GM23338 (cell line): Measurements from ENCODE around the gene CEND1. TPM values are rescaled to one million over a fixed set of nuclear protein-coding genes. Genes with fewer than 3 reads are reported as not detected.

Experiments
- ATAC-seq: fragments of 200-7000 bp; cut with Tn5 transposase; 3 replicates; pipeline ENCODE4 v1.9.1; 2020
- DNase-seq: peaks from one replicate; pipeline ENCODE4 v3.0.0-alpha.2; 2015; ENCODE audit warnings: low spot score
- H2AFZ ChIP-seq: fragments of 200-600 bp; sonication (generic); 2 replicates; pipeline ENCODE4 v1.8.0; 2016; ENCODE audit warnings: antibody characterized with exemption, mild to moderate bottlenecking, moderate library complexity
- H3F3A ChIP-seq: fragments of 200-600 bp; sonication (generic); replicated peaks from 2 replicates; pipeline ENCODE4 v1.8.0; 2017; ENCODE audit warnings: antibody characterized with exemption, mixed run types, low read depth
- H3K27ac ChIP-seq: fragments of 200-600 bp; sonication (generic); 2 replicates; pipeline ENCODE4 v1.6.1; 2016; ENCODE audit warnings: low read depth
- H3K27me3 ChIP-seq: fragments of 200-600 bp; sonication (generic); 2 replicates; pipeline ENCODE4 v1.8.0; 2016; ENCODE audit warnings: mild to moderate bottlenecking, mixed run types, moderate library complexity; ENCODE audit not compliant: insufficient read depth
- H3K36me3 ChIP-seq: fragments of 200-600 bp; sonication (generic); 2 replicates; pipeline ENCODE4 v1.8.0; 2016; ENCODE audit warnings: mild to moderate bottlenecking; ENCODE audit not compliant: insufficient read depth
- H3K4me1 ChIP-seq: fragments of 200-600 bp; sonication (generic); 2 replicates; pipeline ENCODE4 v1.8.0; 2016; ENCODE audit warnings: mild to moderate bottlenecking, moderate library complexity; ENCODE audit not compliant: insufficient read depth
- H3K4me2 ChIP-seq: fragments of 200-600 bp; sonication (generic); 2 replicates; pipeline ENCODE4 v1.7.1; 2017; ENCODE audit warnings: mixed run types
- H3K4me3 ChIP-seq: fragments of 200-600 bp; sonication (generic); 2 replicates; pipeline ENCODE4 v1.6.1; 2016; ENCODE audit warnings: mixed run types
- H3K79me2 ChIP-seq: fragments of 200-600 bp; sonication (generic); replicated peaks from 2 replicates; pipeline ENCODE4 v1.8.0; 2017; ENCODE audit warnings: mild to moderate bottlenecking; ENCODE audit not compliant: insufficient read depth
- H3K9me2 ChIP-seq: fragments of 200-600 bp; sonication (generic); 2 replicates; pipeline ENCODE4 v1.8.0; 2017; ENCODE audit not compliant: insufficient read depth
- H4K20me1 ChIP-seq: fragments of 200-600 bp; sonication (generic); replicated peaks from 2 replicates; pipeline ENCODE4 v1.8.0; 2017; ENCODE audit warnings: mild to moderate bottlenecking; ENCODE audit not compliant: insufficient read depth
- H3K27ac Mint-ChIP-seq: 2 replicates; pipeline ENCODE4 v1.8.0; 2020; ENCODE audit warnings: inconsistent platforms, mild to moderate bottlenecking, moderate library complexity, mixed read lengths
- H3K27me3 Mint-ChIP-seq: 3 replicates; pipeline ENCODE4 v1.8.0; 2022; ENCODE audit warnings: low read depth, mild to moderate bottlenecking, moderate library complexity, mixed read lengths, inconsistent platforms; ENCODE audit not compliant: insufficient read depth, poor library complexity
- H3K36me3 Mint-ChIP-seq: 3 replicates; pipeline ENCODE4 v1.8.0; 2021; ENCODE audit warnings: low read depth, mild to moderate bottlenecking, inconsistent platforms, moderate library complexity, mixed read lengths
- H3K4me1 Mint-ChIP-seq: 3 replicates; pipeline ENCODE4 v1.8.0; 2020; ENCODE audit warnings: mild to moderate bottlenecking, inconsistent platforms, mixed read lengths
- H3K4me3 Mint-ChIP-seq: 3 replicates; pipeline ENCODE4 v1.8.0; 2021; ENCODE audit warnings: moderate library complexity, mild to moderate bottlenecking, inconsistent platforms, mixed read lengths
- H3K9me3 Mint-ChIP-seq: 3 replicates; pipeline ENCODE4 v1.8.0; 2020; ENCODE audit warnings: moderate library complexity, mild to moderate bottlenecking, inconsistent platforms, mixed read lengths
- CREB1 ChIP-seq: fragments of 250-450 bp; sonication (Bioruptor Pico); IDR thresholded peaks from 2 replicates; pipeline ENCODE4 v1.5.0; 2020; ENCODE audit warnings: low read depth, mild to moderate bottlenecking, moderate library complexity
- EZH2 ChIP-seq: fragments of 200-600 bp; sonication (generic); IDR thresholded peaks from one replicate; pipeline ENCODE4 v1.8.0; 2017; ENCODE audit warnings: antibody characterized with exemption, mild to moderate bottlenecking, low read depth; ENCODE audit not compliant: unreplicated experiment
- EZH2phosphoT487 ChIP-seq: fragments of 200-600 bp; sonication (generic); IDR thresholded peaks from one replicate; pipeline ENCODE4 v1.8.1; 2018; ENCODE audit warnings: antibody characterized with exemption; ENCODE audit not compliant: unreplicated experiment
- JUNB ChIP-seq: IDR thresholded peaks from one replicate; pipeline ENCODE4 v1.6.1; 2016; ENCODE audit warnings: antibody characterized with exemption; ENCODE audit not compliant: unreplicated experiment
- NANOG ChIP-seq: IDR thresholded peaks from 2 replicates; pipeline ENCODE4 v1.6.1; 2016; ENCODE audit warnings: antibody characterized with exemption, borderline replicate concordance
- POLR2AphosphoS5 ChIP-seq: IDR thresholded peaks from 2 replicates; pipeline ENCODE4 v1.6.1; 2016; ENCODE audit warnings: antibody characterized with exemption, low read depth
- STAT1 ChIP-seq: IDR thresholded peaks from one replicate; pipeline ENCODE4 v1.6.1; 2016; ENCODE audit warnings: antibody characterized with exemption; ENCODE audit not compliant: unreplicated experiment
- ZNF114 ChIP-seq: fragments of 250-450 bp; sonication (Bioruptor Pico); IDR thresholded peaks from 2 replicates; pipeline ENCODE4 v1.5.0; 2020; ENCODE audit warnings: mild to moderate bottlenecking, moderate library complexity
- polyA plus RNA-seq: library from polyadenylated mRNA; unstranded; fragments of >200 nt; fragmentation: Nextera tagmentation; extraction: Ambion mirVana; gene quantifications from 2 replicates; pipeline ENCODE4 v1.2.1, GENCODE V29; 2016
- total RNA-seq: library from RNA; depleted of rRNA; stranded (reverse); fragments of >200 nt; shearing (Covaris generic); gene quantifications from 2 replicates; pipeline ENCODE4 v1.2.3, GENCODE V29; 2014
- TF ChIP-seq, protein P1 (sequence below), 2 experiments: fragments of 200-600 bp in 1 of 2; sonication (generic) in 1 of 2; conservative IDR thresholded peaks; 2 replicates each; pipeline versions ENCODE4 v1.5.1 to v1.6.1; 2016 to 2017; ENCODE audit warnings: antibody characterized with exemption in 2 of 2, low read depth in 2 of 2, mild to moderate bottlenecking in 2 of 2, moderate library complexity in 1 of 2
- TF ChIP-seq, protein P2 (sequence below): fragments of 250-450 bp; sonication (Bioruptor Pico); IDR thresholded peaks from 2 replicates; pipeline ENCODE4 v1.5.0; 2020; ENCODE audit warnings: mild to moderate bottlenecking, moderate library complexity
- TF ChIP-seq, protein P3 (sequence below): IDR thresholded peaks from one replicate; pipeline ENCODE4 v1.6.1; 2018; ENCODE audit warnings: antibody characterized with exemption; ENCODE audit not compliant: unreplicated experiment

The CEND1 gene
- total and polyA plus RNA-seq, 2 experiments from 2014 or later, result 4.8 to 5.5 TPM

DNA sequence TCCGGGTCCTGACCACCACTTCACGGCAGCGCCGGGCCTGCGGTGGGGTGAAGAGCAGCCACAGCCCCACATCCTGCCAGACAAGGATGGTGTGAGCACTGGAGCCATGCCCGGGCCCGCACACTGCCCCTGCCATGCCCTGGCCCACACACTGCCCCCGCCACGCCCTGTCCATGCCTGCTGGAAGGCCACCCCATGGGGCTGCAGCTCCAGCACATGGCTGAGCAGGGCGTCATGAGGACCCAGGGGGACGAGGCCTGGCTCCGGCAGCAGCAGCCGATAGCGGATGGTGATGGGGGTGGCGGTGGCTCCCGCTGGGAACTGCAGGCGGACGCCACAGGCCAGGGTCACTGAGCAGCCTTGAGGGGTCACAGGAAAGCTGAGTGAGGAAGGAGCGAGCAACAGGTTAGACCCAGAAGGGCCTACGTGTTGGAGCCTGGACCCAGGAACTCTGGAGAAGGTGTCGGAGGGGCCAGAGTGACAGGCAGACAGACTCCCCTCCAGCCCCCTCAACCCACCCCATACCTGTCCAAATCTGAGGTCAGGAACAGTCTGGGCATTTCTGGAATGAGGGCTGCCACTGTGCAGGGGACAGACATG is 12.2 kb upstream of the CEND1 start:
- DNase-seq (no peak), ATAC-seq (no peak)
- Histone ChIP-seq H3K27me3 (no peaks in the 10 kb centered on the region), H3F3A (peaks cover 25% of the 10 kb centered on the region; the same call in 1 of the 2 replicates), H3K9me2 (no peaks in the 10 kb centered on the region), H2AFZ (no peak overlapping the region), H3K4me1 (peaks cover 7% of the 10 kb centered on the region; the same call in 1 of the 2 replicates), H4K20me1 (no peaks in the 10 kb centered on the region), H3K27ac (no peak overlapping the region), H3K79me2 (no peaks in the 10 kb centered on the region), H3K4me2 (no peak overlapping the region), H3K4me3 (no peak overlapping the region), H3K36me3 (no peaks in the 10 kb centered on the region)
- TF ChIP-seq ZNF114 (CRISPR knock-in tag) (no peak), JUNB (no peak), CREB1 (CRISPR knock-in tag) (no peak), STAT1 (no peak), EZH2phosphoT487 (no peak), POLR2AphosphoS5 (no peak), NANOG (no peak), EZH2 (no peak)
- TF ChIP-seq, protein P1, sequence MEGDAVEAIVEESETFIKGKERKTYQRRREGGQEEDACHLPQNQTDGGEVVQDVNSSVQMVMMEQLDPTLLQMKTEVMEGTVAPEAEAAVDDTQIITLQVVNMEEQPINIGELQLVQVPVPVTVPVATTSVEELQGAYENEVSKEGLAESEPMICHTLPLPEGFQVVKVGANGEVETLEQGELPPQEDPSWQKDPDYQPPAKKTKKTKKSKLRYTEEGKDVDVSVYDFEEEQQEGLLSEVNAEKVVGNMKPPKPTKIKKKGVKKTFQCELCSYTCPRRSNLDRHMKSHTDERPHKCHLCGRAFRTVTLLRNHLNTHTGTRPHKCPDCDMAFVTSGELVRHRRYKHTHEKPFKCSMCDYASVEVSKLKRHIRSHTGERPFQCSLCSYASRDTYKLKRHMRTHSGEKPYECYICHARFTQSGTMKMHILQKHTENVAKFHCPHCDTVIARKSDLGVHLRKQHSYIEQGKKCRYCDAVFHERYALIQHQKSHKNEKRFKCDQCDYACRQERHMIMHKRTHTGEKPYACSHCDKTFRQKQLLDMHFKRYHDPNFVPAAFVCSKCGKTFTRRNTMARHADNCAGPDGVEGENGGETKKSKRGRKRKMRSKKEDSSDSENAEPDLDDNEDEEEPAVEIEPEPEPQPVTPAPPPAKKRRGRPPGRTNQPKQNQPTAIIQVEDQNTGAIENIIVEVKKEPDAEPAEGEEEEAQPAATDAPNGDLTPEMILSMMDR (conservative IDR thresholded peaks at IDR 0.05; ENCODE audit: low read depth in 2 of 2), result no peak
- TF ChIP-seq, protein P2, sequence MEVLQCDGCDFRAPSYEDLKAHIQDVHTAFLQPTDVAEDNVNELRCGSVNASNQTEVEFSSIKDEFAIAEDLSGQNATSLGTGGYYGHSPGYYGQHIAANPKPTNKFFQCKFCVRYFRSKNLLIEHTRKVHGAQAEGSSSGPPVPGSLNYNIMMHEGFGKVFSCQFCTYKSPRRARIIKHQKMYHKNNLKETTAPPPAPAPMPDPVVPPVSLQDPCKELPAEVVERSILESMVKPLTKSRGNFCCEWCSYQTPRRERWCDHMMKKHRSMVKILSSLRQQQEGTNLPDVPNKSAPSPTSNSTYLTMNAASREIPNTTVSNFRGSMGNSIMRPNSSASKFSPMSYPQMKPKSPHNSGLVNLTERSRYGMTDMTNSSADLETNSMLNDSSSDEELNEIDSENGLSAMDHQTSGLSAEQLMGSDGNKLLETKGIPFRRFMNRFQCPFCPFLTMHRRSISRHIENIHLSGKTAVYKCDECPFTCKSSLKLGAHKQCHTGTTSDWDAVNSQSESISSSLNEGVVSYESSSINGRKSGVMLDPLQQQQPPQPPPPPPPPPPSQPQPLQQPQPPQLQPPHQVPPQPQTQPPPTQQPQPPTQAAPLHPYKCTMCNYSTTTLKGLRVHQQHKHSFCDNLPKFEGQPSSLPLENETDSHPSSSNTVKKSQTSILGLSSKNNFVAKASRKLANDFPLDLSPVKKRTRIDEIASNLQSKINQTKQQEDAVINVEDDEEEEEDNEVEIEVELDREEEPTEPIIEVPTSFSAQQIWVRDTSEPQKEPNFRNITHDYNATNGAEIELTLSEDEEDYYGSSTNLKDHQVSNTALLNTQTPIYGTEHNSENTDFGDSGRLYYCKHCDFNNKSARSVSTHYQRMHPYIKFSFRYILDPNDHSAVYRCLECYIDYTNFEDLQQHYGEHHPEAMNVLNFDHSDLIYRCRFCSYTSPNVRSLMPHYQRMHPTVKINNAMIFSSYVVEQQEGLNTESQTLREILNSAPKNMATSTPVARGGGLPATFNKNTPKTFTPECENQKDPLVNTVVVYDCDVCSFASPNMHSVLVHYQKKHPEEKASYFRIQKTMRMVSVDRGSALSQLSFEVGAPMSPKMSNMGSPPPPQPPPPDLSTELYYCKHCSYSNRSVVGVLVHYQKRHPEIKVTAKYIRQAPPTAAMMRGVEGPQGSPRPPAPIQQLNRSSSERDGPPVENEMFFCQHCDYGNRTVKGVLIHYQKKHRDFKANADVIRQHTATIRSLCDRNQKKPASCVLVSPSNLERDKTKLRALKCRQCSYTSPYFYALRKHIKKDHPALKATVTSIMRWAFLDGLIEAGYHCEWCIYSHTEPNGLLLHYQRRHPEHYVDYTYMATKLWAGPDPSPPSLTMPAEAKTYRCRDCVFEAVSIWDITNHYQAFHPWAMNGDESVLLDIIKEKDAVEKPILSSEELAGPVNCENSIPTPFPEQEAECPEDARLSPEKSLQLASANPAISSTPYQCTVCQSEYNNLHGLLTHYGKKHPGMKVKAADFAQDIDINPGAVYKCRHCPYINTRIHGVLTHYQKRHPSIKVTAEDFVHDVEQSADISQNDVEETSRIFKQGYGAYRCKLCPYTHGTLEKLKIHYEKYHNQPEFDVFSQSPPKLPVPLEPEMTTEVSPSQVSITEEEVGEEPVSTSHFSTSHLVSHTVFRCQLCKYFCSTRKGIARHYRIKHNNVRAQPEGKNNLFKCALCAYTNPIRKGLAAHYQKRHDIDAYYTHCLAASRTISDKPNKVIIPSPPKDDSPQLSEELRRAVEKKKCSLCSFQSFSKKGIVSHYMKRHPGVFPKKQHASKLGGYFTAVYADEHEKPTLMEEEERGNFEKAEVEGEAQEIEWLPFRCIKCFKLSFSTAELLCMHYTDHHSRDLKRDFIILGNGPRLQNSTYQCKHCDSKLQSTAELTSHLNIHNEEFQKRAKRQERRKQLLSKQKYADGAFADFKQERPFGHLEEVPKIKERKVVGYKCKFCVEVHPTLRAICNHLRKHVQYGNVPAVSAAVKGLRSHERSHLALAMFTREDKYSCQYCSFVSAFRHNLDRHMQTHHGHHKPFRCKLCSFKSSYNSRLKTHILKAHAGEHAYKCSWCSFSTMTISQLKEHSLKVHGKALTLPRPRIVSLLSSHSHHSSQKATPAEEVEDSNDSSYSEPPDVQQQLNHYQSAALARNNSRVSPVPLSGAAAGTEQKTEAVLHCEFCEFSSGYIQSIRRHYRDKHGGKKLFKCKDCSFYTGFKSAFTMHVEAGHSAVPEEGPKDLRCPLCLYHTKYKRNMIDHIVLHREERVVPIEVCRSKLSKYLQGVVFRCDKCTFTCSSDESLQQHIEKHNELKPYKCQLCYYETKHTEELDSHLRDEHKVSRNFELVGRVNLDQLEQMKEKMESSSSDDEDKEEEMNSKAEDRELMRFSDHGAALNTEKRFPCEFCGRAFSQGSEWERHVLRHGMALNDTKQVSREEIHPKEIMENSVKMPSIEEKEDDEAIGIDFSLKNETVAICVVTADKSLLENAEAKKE, result no peak
- TF ChIP-seq, protein P3, sequence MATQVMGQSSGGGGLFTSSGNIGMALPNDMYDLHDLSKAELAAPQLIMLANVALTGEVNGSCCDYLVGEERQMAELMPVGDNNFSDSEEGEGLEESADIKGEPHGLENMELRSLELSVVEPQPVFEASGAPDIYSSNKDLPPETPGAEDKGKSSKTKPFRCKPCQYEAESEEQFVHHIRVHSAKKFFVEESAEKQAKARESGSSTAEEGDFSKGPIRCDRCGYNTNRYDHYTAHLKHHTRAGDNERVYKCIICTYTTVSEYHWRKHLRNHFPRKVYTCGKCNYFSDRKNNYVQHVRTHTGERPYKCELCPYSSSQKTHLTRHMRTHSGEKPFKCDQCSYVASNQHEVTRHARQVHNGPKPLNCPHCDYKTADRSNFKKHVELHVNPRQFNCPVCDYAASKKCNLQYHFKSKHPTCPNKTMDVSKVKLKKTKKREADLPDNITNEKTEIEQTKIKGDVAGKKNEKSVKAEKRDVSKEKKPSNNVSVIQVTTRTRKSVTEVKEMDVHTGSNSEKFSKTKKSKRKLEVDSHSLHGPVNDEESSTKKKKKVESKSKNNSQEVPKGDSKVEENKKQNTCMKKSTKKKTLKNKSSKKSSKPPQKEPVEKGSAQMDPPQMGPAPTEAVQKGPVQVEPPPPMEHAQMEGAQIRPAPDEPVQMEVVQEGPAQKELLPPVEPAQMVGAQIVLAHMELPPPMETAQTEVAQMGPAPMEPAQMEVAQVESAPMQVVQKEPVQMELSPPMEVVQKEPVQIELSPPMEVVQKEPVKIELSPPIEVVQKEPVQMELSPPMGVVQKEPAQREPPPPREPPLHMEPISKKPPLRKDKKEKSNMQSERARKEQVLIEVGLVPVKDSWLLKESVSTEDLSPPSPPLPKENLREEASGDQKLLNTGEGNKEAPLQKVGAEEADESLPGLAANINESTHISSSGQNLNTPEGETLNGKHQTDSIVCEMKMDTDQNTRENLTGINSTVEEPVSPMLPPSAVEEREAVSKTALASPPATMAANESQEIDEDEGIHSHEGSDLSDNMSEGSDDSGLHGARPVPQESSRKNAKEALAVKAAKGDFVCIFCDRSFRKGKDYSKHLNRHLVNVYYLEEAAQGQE, result no peak
- H3K27me3 Mint-ChIP-seq, result peaks cover 11% of the 10 kb centered on the region
- H3K36me3 Mint-ChIP-seq, result peaks cover 2% of the 10 kb centered on the region; the same call in 1 of the 3 replicates
- H3K4me1 Mint-ChIP-seq, result peaks cover 3% of the 10 kb centered on the region; the same call in 1 of the 3 replicates
- no peak overlapping the region for H3K27ac Mint-ChIP-seq
- H3K4me3 Mint-ChIP-seq, result no peak overlapping the region
- H3K9me3 Mint-ChIP-seq, result no peaks in the 10 kb centered on the region
